ENCODE results near the gene GRAMD1A.

DNA sequence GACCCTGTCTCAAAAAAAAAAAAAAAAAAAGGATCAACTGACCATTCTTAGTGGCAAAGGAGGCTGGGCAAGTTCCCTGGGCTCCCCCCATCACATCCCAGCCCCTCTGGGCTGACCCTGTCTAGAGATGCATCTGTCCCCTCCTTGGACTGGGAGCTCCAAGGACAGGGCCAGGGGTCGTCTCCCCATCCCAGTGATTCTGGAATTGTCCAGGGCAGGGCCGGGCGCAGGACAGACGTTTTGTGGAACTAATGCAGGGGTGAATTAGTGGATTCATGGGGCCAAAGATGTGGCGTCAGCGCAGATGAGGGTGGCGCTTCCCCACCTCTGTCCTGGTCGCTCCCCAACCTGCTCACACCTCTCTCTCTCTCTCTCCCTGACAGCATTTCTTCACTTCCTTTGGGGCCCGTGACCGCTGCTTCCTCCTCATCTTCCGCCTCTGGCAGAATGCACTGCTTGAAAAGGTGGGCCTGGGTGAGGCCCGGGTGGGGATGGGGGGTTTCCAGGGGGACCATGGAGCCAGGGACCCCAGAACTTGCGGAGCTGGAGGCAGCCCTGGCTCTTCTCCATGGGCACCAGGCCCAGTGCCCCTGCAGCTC lies 11.1 kb downstream of the GRAMD1A start:
- TF ChIP-seq, protein P1, sequence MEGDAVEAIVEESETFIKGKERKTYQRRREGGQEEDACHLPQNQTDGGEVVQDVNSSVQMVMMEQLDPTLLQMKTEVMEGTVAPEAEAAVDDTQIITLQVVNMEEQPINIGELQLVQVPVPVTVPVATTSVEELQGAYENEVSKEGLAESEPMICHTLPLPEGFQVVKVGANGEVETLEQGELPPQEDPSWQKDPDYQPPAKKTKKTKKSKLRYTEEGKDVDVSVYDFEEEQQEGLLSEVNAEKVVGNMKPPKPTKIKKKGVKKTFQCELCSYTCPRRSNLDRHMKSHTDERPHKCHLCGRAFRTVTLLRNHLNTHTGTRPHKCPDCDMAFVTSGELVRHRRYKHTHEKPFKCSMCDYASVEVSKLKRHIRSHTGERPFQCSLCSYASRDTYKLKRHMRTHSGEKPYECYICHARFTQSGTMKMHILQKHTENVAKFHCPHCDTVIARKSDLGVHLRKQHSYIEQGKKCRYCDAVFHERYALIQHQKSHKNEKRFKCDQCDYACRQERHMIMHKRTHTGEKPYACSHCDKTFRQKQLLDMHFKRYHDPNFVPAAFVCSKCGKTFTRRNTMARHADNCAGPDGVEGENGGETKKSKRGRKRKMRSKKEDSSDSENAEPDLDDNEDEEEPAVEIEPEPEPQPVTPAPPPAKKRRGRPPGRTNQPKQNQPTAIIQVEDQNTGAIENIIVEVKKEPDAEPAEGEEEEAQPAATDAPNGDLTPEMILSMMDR (IDR thresholded peaks at IDR 0.05) = no peak
- TF ChIP-seq ZFX (IDR thresholded peaks at IDR 0.05; ENCODE audit: borderline replicate concordance) = no peak

All from 22Rv1 (cell line).